Measurements from ENCODE around the gene AFM.

AFM gene, protein sequence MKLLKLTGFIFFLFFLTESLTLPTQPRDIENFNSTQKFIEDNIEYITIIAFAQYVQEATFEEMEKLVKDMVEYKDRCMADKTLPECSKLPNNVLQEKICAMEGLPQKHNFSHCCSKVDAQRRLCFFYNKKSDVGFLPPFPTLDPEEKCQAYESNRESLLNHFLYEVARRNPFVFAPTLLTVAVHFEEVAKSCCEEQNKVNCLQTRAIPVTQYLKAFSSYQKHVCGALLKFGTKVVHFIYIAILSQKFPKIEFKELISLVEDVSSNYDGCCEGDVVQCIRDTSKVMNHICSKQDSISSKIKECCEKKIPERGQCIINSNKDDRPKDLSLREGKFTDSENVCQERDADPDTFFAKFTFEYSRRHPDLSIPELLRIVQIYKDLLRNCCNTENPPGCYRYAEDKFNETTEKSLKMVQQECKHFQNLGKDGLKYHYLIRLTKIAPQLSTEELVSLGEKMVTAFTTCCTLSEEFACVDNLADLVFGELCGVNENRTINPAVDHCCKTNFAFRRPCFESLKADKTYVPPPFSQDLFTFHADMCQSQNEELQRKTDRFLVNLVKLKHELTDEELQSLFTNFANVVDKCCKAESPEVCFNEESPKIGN

DNA sequence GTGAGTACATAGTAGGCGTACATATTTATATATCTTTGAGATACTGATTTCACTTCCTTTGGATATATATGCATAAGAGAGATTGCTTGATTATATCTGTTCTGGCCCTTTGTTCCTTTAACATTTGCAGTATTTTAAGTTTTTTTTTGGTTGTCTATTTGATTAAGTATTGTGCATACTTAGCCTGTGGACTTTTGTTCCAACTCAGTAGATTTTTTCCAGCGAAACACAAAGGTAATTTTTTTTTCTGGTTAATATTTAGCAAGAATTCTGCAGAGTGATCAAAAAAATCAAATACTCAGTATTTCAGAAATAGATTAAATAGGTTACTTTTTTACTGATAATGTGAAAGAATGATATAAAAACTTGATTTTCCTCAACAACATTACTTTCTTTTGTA is at the start of gene AFM:
Gene AFM (plus strand): TSS at position 388 of the 400 bp plus-strand sequence. CDS start 31 bp downstream, outside the sequence.
- H3K27ac ChIP-seq (ENCODE audit: low read length): no peak within 1 kb of the TSS
- H3F3A ChIP-seq (ENCODE audit: insufficient read depth, low read length): no peaks in the 10 kb centered on the region
- H3K4me2 ChIP-seq (ENCODE audit: low read depth, low read length): no peak within 1 kb of the TSS
- H3K4me3 ChIP-seq (ENCODE audit: low read length): no peak within 1 kb of the TSS
- H3K27me3 ChIP-seq (replicated peaks; ENCODE audit: insufficient read depth, low read length): no peaks in the 10 kb centered on the region
- H3K36me3 ChIP-seq (replicated peaks; ENCODE audit: insufficient read depth, low read length): no peaks in the 10 kb centered on the region
- no peak for DNase-seq
- H4K20me1 ChIP-seq (ENCODE audit: insufficient read depth, low read length): no peaks in the 10 kb centered on the region
- H2AFZ ChIP-seq (ENCODE audit: low read length): no peak within 1 kb of the TSS
- TF ChIP-seq EZH2 (optimal IDR thresholded peaks at IDR 0.05; ENCODE audit: low read depth, low read length) (no peak), EZH2phosphoT487 (IDR thresholded peaks at IDR 0.05; ENCODE audit: low read length) (no peak)
- TF ChIP-seq, protein P1, sequence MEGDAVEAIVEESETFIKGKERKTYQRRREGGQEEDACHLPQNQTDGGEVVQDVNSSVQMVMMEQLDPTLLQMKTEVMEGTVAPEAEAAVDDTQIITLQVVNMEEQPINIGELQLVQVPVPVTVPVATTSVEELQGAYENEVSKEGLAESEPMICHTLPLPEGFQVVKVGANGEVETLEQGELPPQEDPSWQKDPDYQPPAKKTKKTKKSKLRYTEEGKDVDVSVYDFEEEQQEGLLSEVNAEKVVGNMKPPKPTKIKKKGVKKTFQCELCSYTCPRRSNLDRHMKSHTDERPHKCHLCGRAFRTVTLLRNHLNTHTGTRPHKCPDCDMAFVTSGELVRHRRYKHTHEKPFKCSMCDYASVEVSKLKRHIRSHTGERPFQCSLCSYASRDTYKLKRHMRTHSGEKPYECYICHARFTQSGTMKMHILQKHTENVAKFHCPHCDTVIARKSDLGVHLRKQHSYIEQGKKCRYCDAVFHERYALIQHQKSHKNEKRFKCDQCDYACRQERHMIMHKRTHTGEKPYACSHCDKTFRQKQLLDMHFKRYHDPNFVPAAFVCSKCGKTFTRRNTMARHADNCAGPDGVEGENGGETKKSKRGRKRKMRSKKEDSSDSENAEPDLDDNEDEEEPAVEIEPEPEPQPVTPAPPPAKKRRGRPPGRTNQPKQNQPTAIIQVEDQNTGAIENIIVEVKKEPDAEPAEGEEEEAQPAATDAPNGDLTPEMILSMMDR (IDR thresholded peaks at IDR 0.05; ENCODE audit: low read length): no peak
- no peaks in the 10 kb centered on the region for H3K4me1 ChIP-seq (ENCODE audit: low read length)
- H3K9ac ChIP-seq (ENCODE audit: low read length): no peak within 1 kb of the TSS
- H3K9me3 ChIP-seq (replicated peaks; ENCODE audit: insufficient read depth, low read length): no peaks in the 10 kb centered on the region
- H3K79me2 ChIP-seq (ENCODE audit: low read length): no peaks in the 10 kb centered on the region
- H3K9me2 ChIP-seq (replicated peaks; ENCODE audit: insufficient read depth, low read length): no peaks in the 10 kb centered on the region

DNA sequence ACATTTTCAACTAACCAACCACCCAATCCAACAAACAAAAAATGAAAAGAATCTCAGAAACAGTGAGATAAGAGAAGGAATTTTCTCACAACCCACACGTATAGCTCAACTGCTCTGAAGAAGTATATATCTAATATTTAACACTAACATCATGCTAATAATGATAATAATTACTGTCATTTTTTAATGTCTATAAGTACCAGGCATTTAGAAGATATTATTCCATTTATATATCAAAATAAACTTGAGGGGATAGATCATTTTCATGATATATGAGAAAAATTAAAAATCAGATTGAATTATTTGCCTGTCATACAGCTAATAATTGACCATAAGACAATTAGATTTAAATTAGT is 49.8 kb upstream of the AFM start:
- Histone ChIP-seq H4K20me1 (ENCODE audit: insufficient read depth, low read length) (no peaks in the 10 kb centered on the region), H3K9me2 (replicated peaks; ENCODE audit: insufficient read depth, low read length) (no peaks in the 10 kb centered on the region), H3K9ac (ENCODE audit: low read length) (no peak overlapping the region), H3K79me2 (ENCODE audit: low read length) (no peaks in the 10 kb centered on the region), H3K27me3 (replicated peaks; ENCODE audit: insufficient read depth, low read length) (no peaks in the 10 kb centered on the region), H2AFZ (ENCODE audit: low read length) (no peak overlapping the region), H3K36me3 (replicated peaks; ENCODE audit: insufficient read depth, low read length) (no peaks in the 10 kb centered on the region), H3K4me1 (ENCODE audit: low read length) (no peaks in the 10 kb centered on the region), H3F3A (ENCODE audit: insufficient read depth, low read length) (no peaks in the 10 kb centered on the region), H3K27ac (ENCODE audit: low read length) (no peak overlapping the region), H3K4me3 (ENCODE audit: low read length) (no peak overlapping the region), H3K9me3 (replicated peaks; ENCODE audit: insufficient read depth, low read length) (no peaks in the 10 kb centered on the region), H3K4me2 (ENCODE audit: low read depth, low read length) (no peak overlapping the region)
- no peak for DNase-seq
- TF ChIP-seq EZH2 (optimal IDR thresholded peaks at IDR 0.05; ENCODE audit: low read depth, low read length) (no peak), EZH2phosphoT487 (IDR thresholded peaks at IDR 0.05; ENCODE audit: low read length) (no peak)
- TF ChIP-seq, protein P1 (IDR thresholded peaks at IDR 0.05; ENCODE audit: low read length): no peak

DNA sequence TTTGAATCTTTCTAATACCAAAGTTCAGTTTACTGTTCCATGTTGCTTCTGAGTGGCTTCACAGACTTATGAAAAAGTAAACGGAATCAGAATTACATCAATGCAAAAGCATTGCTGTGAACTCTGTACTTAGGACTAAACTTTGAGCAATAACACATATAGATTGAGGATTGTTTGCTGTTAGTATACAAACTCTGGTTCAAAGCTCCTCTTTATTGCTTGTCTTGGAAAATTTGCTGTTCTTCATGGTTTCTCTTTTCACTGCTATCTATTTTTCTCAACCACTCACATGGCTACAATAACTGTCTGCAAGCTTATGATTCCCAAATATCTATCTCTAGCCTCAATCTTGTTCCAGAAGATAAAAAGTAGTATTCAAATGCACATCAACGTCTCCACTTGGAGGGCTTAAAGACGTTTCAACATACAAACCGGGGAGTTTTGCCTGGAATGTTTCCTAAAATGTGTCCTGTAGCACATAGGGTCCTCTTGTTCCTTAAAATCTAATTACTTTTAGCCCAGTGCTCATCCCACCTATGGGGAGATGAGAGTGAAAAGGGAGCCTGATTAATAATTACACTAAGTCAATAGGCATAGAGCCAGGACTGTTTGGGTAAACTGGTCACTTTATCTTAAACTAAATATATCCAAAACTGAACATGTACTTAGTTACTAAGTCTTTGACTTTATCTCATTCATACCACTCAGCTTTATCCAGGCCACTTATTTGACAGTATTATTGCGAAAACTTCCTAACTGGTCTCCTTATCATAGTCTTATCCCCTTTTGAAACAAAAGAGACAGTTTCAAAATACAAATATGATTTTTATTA is 49.2 kb upstream of the AFM start:
- H3K27me3 ChIP-seq (replicated peaks; ENCODE audit: insufficient read depth, low read length): no peaks in the 10 kb centered on the region
- H3K4me2 ChIP-seq (ENCODE audit: low read depth, low read length): no peak overlapping the region
- H3K9ac ChIP-seq (ENCODE audit: low read length): no peak overlapping the region
- no peak overlapping the region for H3K4me3 ChIP-seq (ENCODE audit: low read length)
- no peaks in the 10 kb centered on the region for H3K36me3 ChIP-seq (replicated peaks; ENCODE audit: insufficient read depth, low read length)
- no peaks in the 10 kb centered on the region for H3K9me2 ChIP-seq (replicated peaks; ENCODE audit: insufficient read depth, low read length)
- TF ChIP-seq, protein P1 (IDR thresholded peaks at IDR 0.05; ENCODE audit: low read length): no peak
- no peak for TF ChIP-seq EZH2phosphoT487 (IDR thresholded peaks at IDR 0.05; ENCODE audit: low read length)
- TF ChIP-seq EZH2 (optimal IDR thresholded peaks at IDR 0.05; ENCODE audit: low read depth, low read length): no peak
- no peaks in the 10 kb centered on the region for H3K9me3 ChIP-seq (replicated peaks; ENCODE audit: insufficient read depth, low read length)
- H3F3A ChIP-seq (ENCODE audit: insufficient read depth, low read length): no peaks in the 10 kb centered on the region
- H3K27ac ChIP-seq (ENCODE audit: low read length): no peak overlapping the region
- no peak for DNase-seq
- H3K79me2 ChIP-seq (ENCODE audit: low read length): no peaks in the 10 kb centered on the region
- no peak overlapping the region for H2AFZ ChIP-seq (ENCODE audit: low read length)
- H4K20me1 ChIP-seq (ENCODE audit: insufficient read depth, low read length): no peaks in the 10 kb centered on the region
- no peaks in the 10 kb centered on the region for H3K4me1 ChIP-seq (ENCODE audit: low read length)

Measured in MM.1S (cell line).